ENCODE measurements around the gene SHC3.

DNA sequence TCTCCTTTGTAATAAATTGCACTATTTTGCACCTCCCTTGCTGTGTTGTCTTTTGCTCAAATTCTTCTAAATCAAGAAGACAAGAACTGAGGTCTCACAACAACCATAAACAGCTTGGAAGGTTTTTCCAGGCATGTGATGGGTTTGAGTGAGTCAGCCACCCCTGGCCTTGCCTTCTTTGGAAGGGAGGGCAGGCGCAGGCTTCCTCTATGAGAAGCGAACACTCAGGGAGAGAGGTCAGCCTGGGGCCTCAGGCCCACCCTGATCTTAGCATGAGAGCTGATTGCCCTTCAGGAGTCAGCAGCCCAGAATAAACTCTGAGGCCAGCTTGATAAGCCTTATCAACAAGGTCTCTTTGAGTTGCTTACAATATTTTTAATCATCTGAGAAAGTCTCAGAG is 155.7 kb downstream of the SHC3 start:
- TF ChIP-seq, protein P1, sequence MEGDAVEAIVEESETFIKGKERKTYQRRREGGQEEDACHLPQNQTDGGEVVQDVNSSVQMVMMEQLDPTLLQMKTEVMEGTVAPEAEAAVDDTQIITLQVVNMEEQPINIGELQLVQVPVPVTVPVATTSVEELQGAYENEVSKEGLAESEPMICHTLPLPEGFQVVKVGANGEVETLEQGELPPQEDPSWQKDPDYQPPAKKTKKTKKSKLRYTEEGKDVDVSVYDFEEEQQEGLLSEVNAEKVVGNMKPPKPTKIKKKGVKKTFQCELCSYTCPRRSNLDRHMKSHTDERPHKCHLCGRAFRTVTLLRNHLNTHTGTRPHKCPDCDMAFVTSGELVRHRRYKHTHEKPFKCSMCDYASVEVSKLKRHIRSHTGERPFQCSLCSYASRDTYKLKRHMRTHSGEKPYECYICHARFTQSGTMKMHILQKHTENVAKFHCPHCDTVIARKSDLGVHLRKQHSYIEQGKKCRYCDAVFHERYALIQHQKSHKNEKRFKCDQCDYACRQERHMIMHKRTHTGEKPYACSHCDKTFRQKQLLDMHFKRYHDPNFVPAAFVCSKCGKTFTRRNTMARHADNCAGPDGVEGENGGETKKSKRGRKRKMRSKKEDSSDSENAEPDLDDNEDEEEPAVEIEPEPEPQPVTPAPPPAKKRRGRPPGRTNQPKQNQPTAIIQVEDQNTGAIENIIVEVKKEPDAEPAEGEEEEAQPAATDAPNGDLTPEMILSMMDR (conservative IDR thresholded peaks at IDR 0.05; ENCODE audit: low read depth, low read length), result no peak
- no peak for TF ChIP-seq EZH2 (IDR thresholded peaks at IDR 0.05; ENCODE audit: low read length, unreplicated experiment)
- TF ChIP-seq EZH2phosphoT487 (IDR thresholded peaks at IDR 0.05; ENCODE audit: borderline replicate concordance, low read length), result no peak
